Measurements from ENCODE around the gene GLB1L2.

Gene GLB1L2

GRCh38 chr11:134349802-134350355 is 18.1 kb downstream of the GLB1L2 start:
- no peak for DNase-seq

- DNase-seq, result no peak
These were observed 18.6 kb downstream of the GLB1L2 start for GRCh38 chr11:134350381-134350780.

- DNase-seq, result no peak
These were observed 20.3 kb downstream of the GLB1L2 start for GRCh38 chr11:134352111-134352510.

- DNase-seq, result no peak
These were observed 23.3 kb downstream of the GLB1L2 start for GRCh38 chr11:134355136-134355535.

- no peak for DNase-seq
These were observed 23.9 kb downstream of the GLB1L2 start for GRCh38 chr11:134355656-134356055.

GRCh38 chr11:134356656-134357544 is 25.1 kb downstream of the GLB1L2 start:
- DNase-seq, result no peak

GRCh38 chr11:134357545-134357839 is 25.7 kb downstream of the GLB1L2 start:
- no peak for DNase-seq

GRCh38 chr11:134358165-134358855 is 26.5 kb downstream of the GLB1L2 start:
- no peak for DNase-seq

- no peak for DNase-seq
These were observed 27.2 kb downstream of the GLB1L2 start for GRCh38 chr11:134358856-134359490.

GRCh38 chr11:134359646-134360045 is 27.9 kb downstream of the GLB1L2 start:
- DNase-seq, result no peak

- peak; percentile 69 for DNase-seq
These were observed 28.5 kb downstream of the GLB1L2 start for GRCh38 chr11:134360050-134360835.

- no peak for DNase-seq
These were observed 29.9 kb downstream of the GLB1L2 start for GRCh38 chr11:134361661-134362060.

- no peak for DNase-seq
These were observed 30.6 kb downstream of the GLB1L2 start for GRCh38 chr11:134362192-134362901.

- no peak for DNase-seq
These were observed 31.4 kb downstream of the GLB1L2 start for GRCh38 chr11:134363161-134363560.

GRCh38 chr11:134363592-134363991 is 31.8 kb downstream of the GLB1L2 start:
- DNase-seq, result no peak

- no peak for DNase-seq
These were observed 32.5 kb downstream of the GLB1L2 start for GRCh38 chr11:134364261-134364660.

GRCh38 chr11:134365011-134365925 is 33.5 kb downstream of the GLB1L2 start:
- DNase-seq, result no peak

- DNase-seq, result no peak
These were observed 34.5 kb downstream of the GLB1L2 start for GRCh38 chr11:134366254-134366653.

- no peak for DNase-seq
These were observed 36.0 kb downstream of the GLB1L2 start for GRCh38 chr11:134367781-134368180.

- no peak for DNase-seq
These were observed 38.1 kb downstream of the GLB1L2 start for GRCh38 chr11:134369656-134370525.
